GM12873 (cell line): ENCODE results near the gene MMD.

Experiments
- CTCF ChIP-seq: IDR thresholded peaks from 2 replicates; pipeline ENCODE4 v1.5.1; 2012; ENCODE audit warnings: low read depth, mild to moderate bottlenecking, moderate library complexity, low read length, control low read depth; ENCODE audit not compliant: insufficient read depth; ENCODE audit errors: missing control alignments

Gene MMD

GRCh38 chr17:55388842-55389241, 32.8 kb downstream of the MMD start:
- TF ChIP-seq CTCF, result no peak

DNA sequence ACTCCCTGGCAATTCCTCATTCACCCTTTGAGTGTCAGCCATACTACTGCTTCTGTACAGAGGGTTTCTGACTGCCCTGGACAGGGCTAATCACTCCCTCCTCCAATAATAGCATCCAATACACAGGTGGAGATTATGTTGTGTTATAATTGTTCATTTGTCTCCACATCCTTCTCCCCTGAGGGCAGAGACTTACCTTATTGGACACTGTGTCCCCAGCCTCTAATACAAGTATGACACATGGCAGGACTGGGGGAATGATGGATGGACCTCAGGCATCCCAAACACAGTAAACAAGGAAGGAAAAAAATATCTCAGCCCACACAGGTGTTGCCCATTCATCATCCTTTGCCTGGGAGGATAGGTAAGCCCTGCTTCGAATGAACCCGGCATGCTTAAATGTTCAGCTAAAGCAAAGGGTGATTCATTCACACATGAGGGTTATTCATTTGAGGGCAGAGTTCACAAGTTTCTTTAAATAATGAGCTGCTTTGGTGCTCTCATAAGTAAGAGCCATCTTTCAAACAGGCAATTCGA, 34.8 kb downstream of the MMD start:
- TF ChIP-seq CTCF, result no peak

GRCh38 chr17:55384643-55385232, 36.9 kb downstream of the MMD start:
- TF ChIP-seq CTCF, result no peak

DNA sequence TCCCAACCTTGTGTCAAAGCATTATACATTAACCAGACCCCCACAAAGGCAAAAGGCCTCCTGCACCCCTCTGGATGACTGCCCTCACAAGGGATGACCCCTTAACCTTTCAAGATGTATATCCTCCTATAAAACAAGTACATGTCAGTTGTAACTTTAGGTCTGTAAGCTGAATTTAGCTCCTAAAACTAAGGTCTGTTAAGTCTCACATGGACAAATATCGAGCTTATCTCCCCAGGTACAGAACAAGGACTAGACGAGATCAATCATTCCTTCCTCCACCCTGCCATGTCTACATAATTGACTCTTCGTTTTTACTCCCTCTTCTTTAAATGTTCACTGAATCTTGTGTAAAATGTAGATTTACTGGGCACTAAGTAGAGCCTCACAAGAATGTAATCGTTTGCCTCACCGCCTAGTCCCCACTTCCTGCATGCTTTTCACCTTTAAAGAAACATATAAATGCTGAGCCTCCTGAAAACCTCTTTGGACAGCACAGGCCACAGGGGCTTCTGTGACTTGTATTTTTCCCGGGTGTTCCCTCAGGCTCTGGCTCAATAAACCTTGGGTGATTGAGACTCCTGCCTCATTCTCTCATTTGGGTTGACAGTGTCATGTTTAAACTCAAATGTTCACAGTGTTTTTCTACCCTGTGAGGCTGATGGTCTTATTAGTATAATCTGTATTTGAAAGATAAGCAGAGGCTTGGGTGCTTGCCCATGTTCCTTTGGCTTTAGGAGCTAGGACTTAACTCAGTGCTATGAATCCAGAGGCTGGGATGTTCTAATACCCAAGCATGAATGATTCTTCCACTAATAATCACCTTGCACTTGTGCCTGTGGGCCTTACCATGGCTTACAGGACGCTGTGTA, 37.6 kb downstream of the MMD start:
- no peak for TF ChIP-seq CTCF

- TF ChIP-seq CTCF, result no peak
Observed at GRCh38 chr17:55381017-55381770, 40.4 kb downstream of the MMD start.

- no peak for TF ChIP-seq CTCF
Observed at GRCh38 chr17:55377671-55378275, 43.9 kb downstream of the MMD start.
